Uterus (tissue), 2 donors: ENCODE results near the gene NR1I3.

ENCODE experiments used
- CTCF ChIP-seq, 4 experiments: fragments of 200-600 bp in 2 of 4; fragments of 450-650 bp in 2 of 4; sonication (generic) in 2 of 4; IDR thresholded peaks; one replicate each; pipeline ENCODE4 v1.5.1; 2016 to 2019; ENCODE audit warnings: antibody characterized with exemption in 4 of 4, mild to moderate bottlenecking in 2 of 4, moderate library complexity in 1 of 4
- POLR2A ChIP-seq, 2 donors: fragments of 450-650 bp; IDR thresholded peaks; one replicate each; pipeline ENCODE4 v1.6.1; 2016; ENCODE audit warnings: antibody characterized with exemption in 2 of 2, mild to moderate bottlenecking in 1 of 2, moderate library complexity in 1 of 2

DNA sequence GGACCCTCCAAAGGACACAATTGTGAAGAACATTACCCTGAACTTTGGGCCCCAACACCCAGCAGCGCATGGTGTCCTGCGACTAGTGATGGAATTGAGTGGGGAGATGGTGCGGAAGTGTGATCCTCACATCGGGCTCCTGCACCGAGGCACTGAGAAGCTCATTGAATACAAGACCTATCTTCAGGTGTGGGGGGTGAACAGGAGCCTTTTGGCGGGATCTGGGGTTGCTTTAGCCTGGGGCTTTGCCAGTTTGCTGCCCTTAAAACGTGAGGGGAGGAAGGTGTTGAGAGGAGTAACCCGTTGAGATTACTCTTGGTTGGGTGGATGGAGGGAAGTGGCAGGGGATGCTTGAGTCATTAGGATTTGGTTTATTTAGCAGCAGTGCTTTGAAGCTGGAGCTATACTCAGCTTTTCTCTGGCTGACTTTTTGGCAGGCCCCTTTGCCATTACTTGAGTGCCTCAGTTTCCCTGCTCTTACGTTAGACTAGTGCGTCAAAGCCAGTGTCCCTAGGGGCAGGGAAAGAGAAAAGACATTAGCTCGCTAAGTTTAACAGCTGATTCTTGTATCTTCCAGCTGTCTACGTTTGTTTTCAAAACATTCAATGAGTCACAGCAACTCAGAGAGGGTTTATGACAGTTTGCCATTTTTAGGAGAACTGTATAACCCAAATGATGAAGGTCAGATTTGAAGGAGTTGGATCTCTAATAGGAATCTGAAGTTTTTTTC lies 31.4 kb downstream of the NR1I3 start:
- TF ChIP-seq CTCF (IDR thresholded peaks at IDR 0.05) (no peak), POLR2A (IDR thresholded peaks at IDR 0.05) (no peak)
